Thymus (tissue), 11 donors: Measurements from ENCODE around the gene RTN3. TPM values are rescaled to one million over a fixed set of nuclear protein-coding genes. Genes with fewer than 3 reads are reported as not detected.

Experiments used
- DNase-seq, 9 donors: peaks; one replicate each; pipeline ENCODE4 v3.0.0-alpha.2; 2013; ENCODE audit warnings: low spot score in 9 of 9, low read depth in 6 of 9, missing footprints in 1 of 9
- H3K27ac ChIP-seq, 2 donors: one replicate each; pipeline ENCODE4 v1.5.1; 2013; ENCODE audit warnings: control low read depth in 1 of 2, low read depth in 1 of 2, low read length in 1 of 2, mild to moderate bottlenecking in 1 of 2, moderate library complexity in 1 of 2
- H3K27me3 ChIP-seq, 2 donors: one replicate each; pipeline ENCODE4 v1.5.1; 2013; ENCODE audit warnings: low read length in 1 of 2; ENCODE audit not compliant: control insufficient read depth in 2 of 2, insufficient read depth in 1 of 2
- H3K36me3 ChIP-seq, 2 donors: one replicate each; pipeline ENCODE4 v1.5.1; 2013; ENCODE audit warnings: low read length in 1 of 2, mild to moderate bottlenecking in 1 of 2, moderate library complexity in 1 of 2; ENCODE audit not compliant: control insufficient read depth in 2 of 2, insufficient read depth in 2 of 2
- H3K4me1 ChIP-seq, 2 donors: one replicate each; pipeline ENCODE4 v1.5.1; 2013; ENCODE audit warnings: low read length in 2 of 2; ENCODE audit not compliant: control insufficient read depth in 2 of 2, insufficient read depth in 2 of 2
- H3K4me3 ChIP-seq, 2 donors: one replicate each; pipeline ENCODE4 v1.5.1; 2013; ENCODE audit warnings: low read length in 2 of 2, control low read depth in 1 of 2, mild to moderate bottlenecking in 1 of 2
- H3K9me3 ChIP-seq, 2 donors: one replicate each; pipeline ENCODE4 v1.5.1; 2013; ENCODE audit warnings: low read length in 1 of 2, mild to moderate bottlenecking in 1 of 2; ENCODE audit not compliant: control insufficient read depth in 2 of 2, insufficient read depth in 1 of 2
- WGBS: extraction: QIAGEN DNeasy Blood & Tissue Kit; methylation state at CpG from one replicate; pipeline ENCODE4 v1.1.7; 2013; 5-methylcytosine and 5-hydroxymethylcytosine counted together
- polyA plus RNA-seq: library from polyadenylated mRNA; stranded (reverse); fragments of 200-250 nt; gene quantifications from one replicate; pipeline ENCODE4 v1.2.3, GENCODE V29; 2013
- total RNA-seq: library from RNA; stranded (reverse); fragments of 120-200 nt; gene quantifications from one replicate; pipeline ENCODE4 v1.2.4, GENCODE V29; 2013
- donor health status: healthy.

RTN3 gene
- total and polyA plus RNA-seq, 2 donors = 26.0 to 57.7 TPM

DNA sequence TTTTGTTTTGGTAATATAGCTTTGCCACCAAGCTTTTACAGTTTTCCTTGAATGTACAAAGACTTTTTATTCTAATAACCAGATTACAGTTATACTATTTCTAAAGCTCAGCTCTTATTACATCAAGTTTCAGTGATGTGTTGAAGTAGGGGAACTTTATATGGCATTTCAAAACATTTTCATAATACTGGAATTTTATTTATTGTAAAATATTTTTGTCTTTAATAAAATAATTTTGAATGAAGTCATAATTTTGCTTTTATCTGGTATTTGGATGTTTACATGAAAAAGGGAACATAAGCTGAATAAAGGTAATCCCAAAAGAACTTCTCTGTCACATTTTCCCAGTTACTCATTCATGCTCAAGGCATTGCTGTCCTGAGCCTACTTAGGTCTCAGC is 34.7 kb downstream of the RTN3 start:
- no peak overlapping the region for H3K27ac ChIP-seq
- H3K9me3 ChIP-seq = no peaks in the 10 kb centered on the region
- H3K36me3 ChIP-seq = peaks cover 0 to 10% of the 10 kb centered on the region in 2 donors
- DNase-seq = no peak
- no peaks in the 10 kb centered on the region for H3K4me1 ChIP-seq
- no peak overlapping the region for H3K4me3 ChIP-seq
- H3K27me3 ChIP-seq = no peaks in the 10 kb centered on the region

DNA sequence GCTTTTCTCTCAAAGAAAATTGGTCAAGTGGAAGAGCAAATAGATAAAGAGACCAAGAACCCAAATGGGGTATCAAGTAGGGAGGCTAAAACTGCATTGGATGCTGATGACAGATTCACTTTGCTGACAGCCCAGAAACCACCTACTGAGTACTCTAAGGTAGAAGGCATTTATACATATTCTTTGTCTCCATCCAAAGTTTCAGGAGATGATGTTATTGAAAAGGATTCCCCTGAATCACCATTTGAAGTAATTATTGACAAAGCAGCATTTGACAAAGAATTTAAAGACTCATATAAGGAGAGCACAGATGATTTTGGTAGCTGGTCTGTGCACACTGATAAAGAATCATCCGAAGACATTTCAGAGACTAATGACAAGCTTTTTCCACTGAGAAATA is 37.7 kb downstream of the RTN3 start:
- Histone ChIP-seq H3K27me3 (no peaks in the 10 kb centered on the region), H3K4me3 (no peak overlapping the region), H3K9me3 (no peaks in the 10 kb centered on the region), H3K27ac (no peak overlapping the region), H3K4me1 (no peaks in the 10 kb centered on the region), H3K36me3 (peaks cover 0 to 10% of the 10 kb centered on the region in 2 donors)
- 96% methylated on average over 1 of the region's 1 CpG for WGBS
- DNase-seq = no peak

DNA sequence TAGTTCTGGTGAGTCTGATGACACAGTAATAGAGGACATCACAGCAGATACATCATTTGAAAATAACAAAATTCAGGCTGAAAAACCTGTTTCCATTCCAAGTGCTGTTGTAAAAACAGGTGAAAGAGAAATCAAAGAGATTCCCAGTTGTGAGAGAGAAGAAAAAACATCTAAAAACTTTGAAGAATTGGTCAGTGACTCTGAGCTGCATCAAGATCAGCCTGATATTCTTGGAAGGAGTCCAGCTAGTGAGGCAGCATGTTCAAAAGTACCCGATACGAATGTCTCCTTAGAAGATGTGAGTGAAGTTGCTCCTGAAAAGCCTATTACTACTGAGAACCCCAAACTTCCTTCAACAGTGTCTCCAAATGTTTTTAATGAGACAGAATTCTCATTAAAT is 38.7 kb downstream of the RTN3 start:
- DNase-seq = no peak
- 92% methylated on average over 2 of the region's 2 CpGs for WGBS
- no peak overlapping the region for H3K27ac ChIP-seq
- no peaks in the 10 kb centered on the region for H3K9me3 ChIP-seq
- no peak overlapping the region for H3K4me3 ChIP-seq
- H3K4me1 ChIP-seq = no peaks in the 10 kb centered on the region
- H3K27me3 ChIP-seq = no peaks in the 10 kb centered on the region
- peaks cover 0 to 10% of the 10 kb centered on the region in 2 donors for H3K36me3 ChIP-seq

DNA sequence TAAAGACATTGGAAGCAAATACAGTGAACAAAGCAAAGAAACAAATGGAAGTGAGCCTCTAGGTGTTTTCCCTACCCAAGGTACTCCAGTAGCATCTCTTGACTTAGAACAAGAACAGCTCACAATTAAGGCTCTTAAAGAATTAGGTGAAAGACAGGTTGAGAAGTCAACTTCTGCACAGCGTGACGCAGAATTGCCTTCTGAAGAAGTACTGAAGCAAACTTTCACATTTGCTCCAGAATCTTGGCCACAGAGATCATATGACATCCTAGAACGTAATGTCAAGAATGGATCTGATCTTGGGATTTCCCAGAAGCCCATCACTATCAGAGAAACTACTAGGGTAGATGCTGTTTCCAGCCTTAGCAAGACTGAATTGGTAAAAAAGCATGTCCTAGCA is 39.3 kb downstream of the RTN3 start:
- Histone ChIP-seq H3K27ac (no peak overlapping the region), H3K4me3 (no peak overlapping the region), H3K36me3 (peaks cover 0 to 10% of the 10 kb centered on the region in 2 donors), H3K9me3 (no peaks in the 10 kb centered on the region), H3K27me3 (no peaks in the 10 kb centered on the region), H3K4me1 (no peaks in the 10 kb centered on the region)
- WGBS = 96% methylated on average over 3 of the region's 3 CpGs
- no peak for DNase-seq

DNA sequence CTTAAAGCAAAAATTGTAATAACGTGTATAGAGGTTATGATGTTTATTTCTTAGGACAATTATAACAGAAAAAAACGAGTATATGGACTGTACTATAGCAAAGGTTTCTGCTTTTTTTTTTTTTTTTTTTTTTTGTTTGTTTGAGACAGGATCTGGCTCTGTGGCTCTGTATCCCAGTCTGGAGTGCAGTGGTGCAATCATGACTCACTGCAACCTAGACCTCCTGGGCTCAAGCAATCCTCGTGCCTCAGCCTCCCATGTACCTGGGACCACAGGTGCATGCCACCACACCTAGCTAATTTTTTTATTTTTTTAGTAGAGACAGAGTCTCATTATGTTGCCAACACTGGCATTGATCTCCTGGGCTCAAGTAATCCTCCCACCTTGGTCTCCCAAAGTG is 48.0 kb downstream of the RTN3 start:
- H3K4me3 ChIP-seq = no peak overlapping the region
- no peaks in the 10 kb centered on the region for H3K36me3 ChIP-seq
- H3K27ac ChIP-seq = no peak overlapping the region
- DNase-seq = no peak
- H3K4me1 ChIP-seq = no peaks in the 10 kb centered on the region
- H3K27me3 ChIP-seq = no peaks in the 10 kb centered on the region
- WGBS = 97% methylated on average over 3 of the region's 3 CpGs
- H3K9me3 ChIP-seq = no peaks in the 10 kb centered on the region

DNA sequence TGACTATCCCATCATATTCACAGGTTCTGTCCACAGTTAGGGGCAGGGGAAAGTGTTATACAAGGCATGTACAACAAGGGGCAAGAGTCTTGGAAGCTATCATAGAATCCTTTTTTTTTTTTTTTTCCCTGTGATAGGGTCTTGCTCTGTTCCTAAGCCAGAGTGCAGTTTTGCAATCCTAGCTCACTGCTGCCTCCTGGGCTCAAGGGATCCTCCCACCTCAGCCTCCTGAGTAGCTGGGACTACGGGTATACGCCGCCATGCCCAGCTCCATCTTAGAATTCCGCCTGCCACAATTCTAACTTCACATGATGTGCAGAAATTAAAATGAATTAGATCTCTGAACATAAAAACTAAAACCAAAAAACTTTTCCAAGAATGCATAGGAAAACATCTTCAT is 55.6 kb downstream of the RTN3 start:
- Histone ChIP-seq H3K27me3 (no peaks in the 10 kb centered on the region), H3K4me3 (no peak overlapping the region), H3K36me3 (no peaks in the 10 kb centered on the region), H3K9me3 (no peaks in the 10 kb centered on the region), H3K27ac (no peak overlapping the region), H3K4me1 (no peaks in the 10 kb centered on the region)
- 97% methylated on average over 4 of the region's 4 CpGs for WGBS
- no peak for DNase-seq

DNA sequence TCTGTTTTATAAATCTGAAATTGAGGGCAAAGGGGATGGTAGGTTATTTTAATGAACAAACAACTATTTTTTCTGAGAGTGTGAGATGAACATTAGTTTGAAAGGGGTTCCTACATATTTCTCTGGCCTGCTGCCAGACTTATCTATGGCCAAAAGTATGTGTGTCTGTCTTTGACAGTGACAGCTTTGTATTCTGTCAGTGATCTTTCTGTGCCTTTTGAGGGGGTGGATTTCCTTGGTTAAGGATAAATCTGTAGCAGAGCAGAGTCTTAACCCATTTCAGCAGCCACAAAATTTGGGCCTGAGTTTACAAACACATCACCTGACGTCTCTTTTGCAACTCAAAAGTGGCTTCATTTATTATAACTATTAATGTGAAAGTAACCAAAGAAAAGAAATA is 56.4 kb downstream of the RTN3 start:
- Histone ChIP-seq H3K4me1 (no peaks in the 10 kb centered on the region), H3K27me3 (no peaks in the 10 kb centered on the region), H3K4me3 (no peak overlapping the region), H3K27ac (no peak overlapping the region), H3K9me3 (no peaks in the 10 kb centered on the region), H3K36me3 (no peaks in the 10 kb centered on the region)
- WGBS = 45% methylated on average over 1 of the region's 1 CpG
- DNase-seq = no peak

DNA sequence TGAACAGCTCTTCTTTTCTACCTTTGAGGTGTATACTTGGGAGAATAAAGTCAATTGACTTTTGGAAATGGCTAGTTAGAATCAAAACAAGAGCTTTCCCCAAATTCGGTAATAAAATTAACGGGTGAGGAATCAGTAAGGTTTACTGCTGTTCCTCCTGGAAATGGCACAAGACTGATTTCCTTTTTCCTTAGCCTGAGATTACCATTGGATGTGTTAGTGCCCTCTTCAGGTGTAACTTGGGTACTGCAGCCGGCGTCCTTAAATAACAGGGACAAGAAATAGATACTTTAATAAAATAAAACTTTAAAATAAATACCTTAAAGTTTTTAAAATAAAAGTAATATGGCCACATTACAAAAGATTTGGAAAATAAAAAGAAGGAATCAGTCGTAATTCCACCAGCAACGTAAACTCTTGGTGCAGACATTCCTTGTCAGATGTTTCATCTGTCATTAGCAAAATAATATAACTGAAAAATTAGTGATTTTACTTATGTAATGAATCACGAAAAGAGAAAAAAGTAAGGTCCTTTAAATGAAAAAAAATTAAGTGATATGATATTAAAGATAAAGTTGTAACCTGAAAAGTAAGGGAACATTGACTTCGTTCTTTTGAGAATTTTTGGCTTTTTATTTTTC is 57.5 kb downstream of the RTN3 start:
- H3K27ac ChIP-seq = no peak overlapping the region
- DNase-seq = peak; percentile 19 to 72 (median 48)
- H3K36me3 ChIP-seq = no peaks in the 10 kb centered on the region
- no peaks in the 10 kb centered on the region for H3K9me3 ChIP-seq
- H3K4me3 ChIP-seq = no peak overlapping the region
- H3K27me3 ChIP-seq = no peaks in the 10 kb centered on the region
- 31% methylated on average over 8 of the region's 8 CpGs for WGBS
- no peaks in the 10 kb centered on the region for H3K4me1 ChIP-seq

DNA sequence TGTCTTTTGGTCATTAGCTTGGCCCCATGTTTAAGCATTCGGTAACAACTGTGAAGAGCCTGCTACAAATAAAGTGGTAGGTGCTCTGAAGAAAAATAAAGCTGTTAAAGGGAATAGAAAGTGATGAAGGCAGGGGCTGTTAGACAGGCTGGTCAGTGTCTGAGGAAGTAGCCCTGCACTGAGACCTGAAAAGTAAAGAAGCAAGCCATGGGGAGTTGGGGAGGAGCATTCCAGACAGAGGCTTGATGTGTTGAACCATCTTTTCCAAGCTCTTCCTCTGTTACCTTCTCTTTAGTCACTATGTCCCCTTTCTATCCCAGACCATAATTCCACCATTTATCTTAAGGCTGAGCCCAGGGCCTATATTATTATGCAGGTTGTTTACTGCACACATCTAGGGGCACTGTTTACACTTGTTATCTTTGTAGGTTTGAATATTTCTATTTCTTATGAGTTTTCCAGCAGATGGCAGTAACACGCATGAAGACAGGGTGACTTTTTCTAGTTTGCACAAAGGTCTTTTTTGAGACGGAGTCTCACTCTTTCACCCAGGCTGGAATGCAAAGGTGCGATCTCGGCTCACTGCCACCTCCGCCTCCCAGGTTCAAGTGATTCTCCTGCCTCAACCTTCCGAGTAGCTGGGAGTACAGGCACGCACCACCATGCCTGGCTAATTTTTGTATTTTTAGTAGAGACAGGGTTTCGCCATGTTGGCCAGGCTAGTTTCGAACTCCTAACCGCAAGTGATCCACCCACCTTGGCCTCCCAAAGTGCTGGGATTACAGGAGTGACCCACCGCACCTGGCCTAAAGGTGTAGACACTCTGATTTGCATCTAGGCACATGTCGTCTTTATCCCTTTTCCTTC is 64.2 kb downstream of the RTN3 start:
- no peaks in the 10 kb centered on the region for H3K27me3 ChIP-seq
- no peaks in the 10 kb centered on the region for H3K4me1 ChIP-seq
- 93% methylated on average over 13 of the region's 13 CpGs for WGBS
- peak in 5 of 9 donors; percentile 5 to 44 (median 13) for DNase-seq
- no peaks in the 10 kb centered on the region for H3K9me3 ChIP-seq
- H3K36me3 ChIP-seq = peaks cover 9 to 16% of the 10 kb centered on the region in 2 donors
- no peak overlapping the region for H3K4me3 ChIP-seq
- H3K27ac ChIP-seq = no peak overlapping the region
